H9 (cell line): ENCODE measurements around the gene SPESP1. TPM values are rescaled to one million over a fixed set of nuclear protein-coding genes. Genes with fewer than 3 reads are reported as not detected.

ENCODE experiments used
- DNase-seq: peaks from one replicate; pipeline ENCODE4 v3.0.0-alpha.2; 2017
- H2AFZ ChIP-seq: one replicate; pipeline ENCODE4 v1.6.1; 2013; ENCODE audit warnings: mild to moderate bottlenecking, low read length, control low read depth, moderate library complexity
- H2AK5ac ChIP-seq: 2 replicates; pipeline ENCODE4 v1.6.1; 2013; ENCODE audit warnings: low read length, control low read depth, mixed read lengths; ENCODE audit not compliant: insufficient read length
- H2BK120ac ChIP-seq: one replicate; pipeline ENCODE4 v1.6.1; 2013; ENCODE audit warnings: low read depth, mild to moderate bottlenecking, low read length, control low read depth, inconsistent platforms; ENCODE audit not compliant: poor library complexity, severe bottlenecking
- H2BK12ac ChIP-seq: 2 replicates; pipeline ENCODE4 v1.6.1; 2013; ENCODE audit warnings: low read length, control low read depth, mixed read lengths, low read depth; ENCODE audit not compliant: insufficient read length
- H2BK15ac ChIP-seq: 2 replicates; pipeline ENCODE4 v1.6.1; 2013; ENCODE audit warnings: low read depth, low read length, control low read depth
- H2BK20ac ChIP-seq: one replicate; pipeline ENCODE4 v1.6.1; 2013; ENCODE audit warnings: low read depth, mild to moderate bottlenecking, low read length, control low read depth, inconsistent platforms; ENCODE audit not compliant: poor library complexity, severe bottlenecking
- H2BK5ac ChIP-seq: 2 replicates; pipeline ENCODE4 v1.6.1; 2013; ENCODE audit warnings: low read length, control low read depth, mixed read lengths; ENCODE audit not compliant: insufficient read length
- H3K14ac ChIP-seq: 2 replicates; pipeline ENCODE4 v1.6.1; 2013; ENCODE audit warnings: low read length, control low read depth; ENCODE audit not compliant: insufficient read depth
- H3K18ac ChIP-seq: 2 replicates; pipeline ENCODE4 v1.6.1; 2013; ENCODE audit warnings: low read depth, mild to moderate bottlenecking, mixed read lengths, low read length, control low read depth; ENCODE audit not compliant: insufficient read length
- H3K23ac ChIP-seq: 2 replicates; pipeline ENCODE4 v1.6.1; 2013; ENCODE audit warnings: low read length, control low read depth, mixed read lengths, low read depth; ENCODE audit not compliant: insufficient read length
- H3K23me2 ChIP-seq: 2 replicates; pipeline ENCODE4 v1.6.1; 2013; ENCODE audit warnings: low read depth, mild to moderate bottlenecking, mixed read lengths, low read length, control low read depth; ENCODE audit not compliant: insufficient read length, poor library complexity, severe bottlenecking
- H3K27ac ChIP-seq: 2 replicates; pipeline ENCODE4 v1.5.1; 2013; ENCODE audit warnings: low read length, control low read depth, mixed read lengths, low read depth; ENCODE audit not compliant: insufficient read length
- H3K27me3 ChIP-seq: 2 replicates; pipeline ENCODE4 v1.6.1; 2013; ENCODE audit warnings: low read length, control low read depth, inconsistent platforms; ENCODE audit not compliant: insufficient read depth
- H3K4ac ChIP-seq: 2 replicates; pipeline ENCODE4 v1.6.1; 2013; ENCODE audit warnings: low read depth, mild to moderate bottlenecking, control low read depth, inconsistent platforms, low read length, moderate library complexity
- H3K4me1 ChIP-seq: 2 replicates; pipeline ENCODE4 v1.6.1; 2013; ENCODE audit warnings: low read length, control low read depth, inconsistent platforms; ENCODE audit not compliant: insufficient read depth
- H3K4me2 ChIP-seq: 2 replicates; pipeline ENCODE4 v1.6.1; 2013; ENCODE audit warnings: low read length, control low read depth, mixed read lengths; ENCODE audit not compliant: insufficient read length, insufficient read depth
- H3K56ac ChIP-seq: 2 replicates; pipeline ENCODE4 v1.6.1; 2013; ENCODE audit warnings: low read depth, mild to moderate bottlenecking, mixed read lengths, low read length, control low read depth; ENCODE audit not compliant: insufficient read length
- H3K79me1 ChIP-seq: 2 replicates; pipeline ENCODE4 v1.6.1; 2013; ENCODE audit warnings: low read depth, mild to moderate bottlenecking, moderate library complexity, low read length, control low read depth, inconsistent platforms; ENCODE audit not compliant: insufficient read depth, poor library complexity, severe bottlenecking
- H3K79me2 ChIP-seq: 2 replicates; pipeline ENCODE4 v1.6.1; 2013; ENCODE audit warnings: low read length, control low read depth, inconsistent platforms; ENCODE audit not compliant: insufficient read depth
- H3K9ac ChIP-seq: 2 replicates; pipeline ENCODE4 v1.6.1; 2013; ENCODE audit warnings: low read length, control low read depth, mixed read lengths; ENCODE audit not compliant: insufficient read length; ENCODE audit errors: extremely low read depth
- H3K9me3 ChIP-seq: one replicate; pipeline ENCODE4 v1.6.1; 2013; ENCODE audit warnings: low read depth, low read length, inconsistent platforms; ENCODE audit not compliant: control insufficient read depth
- H3T11ph ChIP-seq: one replicate; pipeline ENCODE4 v1.6.1; 2013; ENCODE audit warnings: mild to moderate bottlenecking, low read length, control low read depth, inconsistent platforms
- H4K20me1 ChIP-seq: one replicate; pipeline ENCODE4 v1.6.1; 2013; ENCODE audit not compliant: control insufficient read depth, insufficient read length, insufficient read depth
- H4K5ac ChIP-seq: 2 replicates; pipeline ENCODE4 v1.6.1; 2013; ENCODE audit warnings: low read depth, mild to moderate bottlenecking, mixed read lengths, low read length, control low read depth; ENCODE audit not compliant: insufficient read length
- H4K8ac ChIP-seq: replicated peaks from 2 replicates; pipeline ENCODE4 v1.6.1; 2013; ENCODE audit warnings: low read length, control low read depth, mixed read lengths, low read depth; ENCODE audit not compliant: insufficient read length
- H4K91ac ChIP-seq: 2 replicates; pipeline ENCODE4 v1.6.1; 2013; ENCODE audit warnings: low read depth, mild to moderate bottlenecking, moderate library complexity, mixed read lengths, low read length, control low read depth; ENCODE audit not compliant: insufficient read length
- H3K27ac Mint-ChIP-seq, 3 experiments: 2 replicates in 2 of 3; 3 replicates in 1 of 3; pipeline ENCODE4 v1.8.0; 2020 to 2021; ENCODE audit warnings: mixed read lengths in 3 of 3, mild to moderate bottlenecking in 1 of 3, moderate library complexity in 1 of 3
- H3K27me3 Mint-ChIP-seq: 2 replicates; pipeline ENCODE4 v1.8.0; 2021; ENCODE audit warnings: low read depth, mild to moderate bottlenecking, moderate library complexity, mixed read lengths
- H3K36me3 Mint-ChIP-seq, 3 experiments: 2 replicates in 2 of 3; 3 replicates in 1 of 3; pipeline ENCODE4 v1.8.0; 2020 to 2021; ENCODE audit warnings: low read depth in 3 of 3, mixed read lengths in 3 of 3; ENCODE audit not compliant: insufficient read depth in 1 of 3
- H3K4me1 Mint-ChIP-seq, 2 experiments: 2 replicates each; pipeline ENCODE4 v1.8.0; 2020; ENCODE audit warnings: mixed read lengths in 2 of 2
- H3K4me3 Mint-ChIP-seq, 2 experiments: 2 replicates in 1 of 2; 3 replicates in 1 of 2; pipeline ENCODE4 v1.8.0; 2020 to 2021; ENCODE audit warnings: mild to moderate bottlenecking in 2 of 2, mixed read lengths in 2 of 2, moderate library complexity in 1 of 2
- H3K9me3 Mint-ChIP-seq, 2 experiments: 2 replicates in 1 of 2; 3 replicates in 1 of 2; pipeline ENCODE4 v1.8.0; 2020; ENCODE audit warnings: mild to moderate bottlenecking in 2 of 2, mixed read lengths in 2 of 2, moderate library complexity in 1 of 2
- CTCF ChIP-seq: fragments of 200-600 bp; sonication (generic); conservative IDR thresholded peaks from 3 replicates; pipeline ENCODE4 v1.8.0; 2021; ENCODE audit warnings: antibody characterized with exemption, mild to moderate bottlenecking
- whole genome bisulfite sequencing: extraction: QIAGEN DNeasy Blood & Tissue Kit; methylation state at CpG from one replicate; pipeline ENCODE4 v1.1.7; 2013; ENCODE audit warnings: missing lambda C conversion rate, low lambda C conversion rate, mixed read lengths; ENCODE audit not compliant: insufficient read length; ENCODE audit errors: extremely low coverage; 5-methylcytosine and 5-hydroxymethylcytosine counted together
- total RNA-seq: library from RNA; stranded (reverse); gene quantifications from 2 replicates; pipeline ENCODE4 v1.2.1, GENCODE V29; 2021

Gene SPESP1
- total RNA-seq, 1 experiment from 2014 or later: not detected

- H3K56ac ChIP-seq: no peak overlapping the region
- H2BK5ac ChIP-seq: no peak overlapping the region
- no peaks in the 10 kb centered on the region for H3K9me3 ChIP-seq
- peaks cover 8 to 10% of the 10 kb centered on the region in 2 experiments for H3K4me1 Mint-ChIP-seq
- H3K27me3 Mint-ChIP-seq: peaks cover 1% of the 10 kb centered on the region
- no peak for DNase-seq
- no peak overlapping the region for H3K27ac Mint-ChIP-seq
- no peaks in the 10 kb centered on the region for H3K27me3 ChIP-seq
- no peak overlapping the region for H4K91ac ChIP-seq
- no peak overlapping the region for H2AFZ ChIP-seq
- no peak overlapping the region for H3K14ac ChIP-seq
- no peaks in the 10 kb centered on the region for H3K23me2 ChIP-seq
- H3K4me1 ChIP-seq: no peaks in the 10 kb centered on the region
- H4K5ac ChIP-seq: no peak overlapping the region
- H2BK20ac ChIP-seq: no peak overlapping the region
- no peaks in the 10 kb centered on the region for H3K79me1 ChIP-seq
- no peaks in the 10 kb centered on the region for H4K20me1 ChIP-seq
- H3K4me2 ChIP-seq: no peak overlapping the region
- no peaks in the 10 kb centered on the region for H3K79me2 ChIP-seq
- TF ChIP-seq CTCF: no peak
- H2BK120ac ChIP-seq: no peak overlapping the region
- no peaks in the 10 kb centered on the region for H3K9me3 Mint-ChIP-seq
- no peak overlapping the region for H2AK5ac ChIP-seq
- H3K4me3 Mint-ChIP-seq: no peak overlapping the region
- no peak overlapping the region for H3K4ac ChIP-seq
- H3K9ac ChIP-seq: no peak overlapping the region
- no peak overlapping the region for H3K23ac ChIP-seq
- H3K18ac ChIP-seq: no peak overlapping the region
- H3K27ac ChIP-seq: no peak overlapping the region
- no peak overlapping the region for H2BK12ac ChIP-seq
- no CpG with 5 or more reads among the region's 3 CpGs for WGBS
- H3K36me3 Mint-ChIP-seq: no peaks in the 10 kb centered on the region
- no peak overlapping the region for H4K8ac ChIP-seq
- H2BK15ac ChIP-seq: no peak overlapping the region
- H3T11ph ChIP-seq: no peak overlapping the region
Observed at GRCh38 chr15:68887120-68887519, 43.2 kb upstream of the SPESP1 start.
